Posterior cingulate gyrus (tissue), 11 donors: ENCODE data around the gene BCO2.
"Not testable (repeated sequence)": the region's sequence is repeated elsewhere in the genome, so short reads cannot be mapped to it uniquely, and the experiment has no call there.

Experiments used
- DNase-seq, 10 donors: peaks; one replicate each; pipeline versions ENCODE4 v3.0.0 to v3.0.0-alpha.2; 2020 to 2021; ENCODE audit warnings: mixed read lengths in 3 of 10
- intact Hi-C: fragments of 100-400 bp; cut with DNase I; formaldehyde crosslinking; loops from one replicate; pipeline ENCODE4 v1.15.1; 2023

The BCO2 gene

GRCh38 chr11:112174789-112175598 is at the start of gene BCO2:
BCO2 (plus strand) TSS chr11:112175512; CDS start chr11:112175602, 90 bp downstream.
- intact Hi-C loops, result loop anchor here (2.0 kb wide), 1 partner anchor 62 kb away; no protein-coding TSS in a partner anchor
- DNase-seq, result peak; percentile 44 to 94 (median 78)

GRCh38 chr11:112127056-112127455 is 48.3 kb upstream of the BCO2 start:
- DNase-seq, result no peak
- intact Hi-C loops, result no loop called here

- intact Hi-C loops, result no loop called here
Observed at GRCh38 chr11:112128483-112129121, 46.7 kb upstream of the BCO2 start.

GRCh38 chr11:112129656-112130055 is 45.7 kb upstream of the BCO2 start:
- no peak for DNase-seq
- intact Hi-C loops, result no loop called here

More at GRCh38 chr11:112128483-112129121, 46.7 kb upstream of the BCO2 start:
- peak in 7 of 10 donors; percentile 46 to 88 (median 52) for DNase-seq

- DNase-seq, result no peak
- intact Hi-C loops, result no loop called here
Observed at GRCh38 chr11:112132737-112133136, 42.6 kb upstream of the BCO2 start.

GRCh38 chr11:112134473-112134872 is 40.8 kb upstream of the BCO2 start:
- intact Hi-C loops, result no loop called here
- no peak for DNase-seq

GRCh38 chr11:112143597-112143996 is 31.7 kb upstream of the BCO2 start:
- intact Hi-C loops, result no loop called here
- DNase-seq, result no peak

GRCh38 chr11:112150517-112150916 is 24.8 kb upstream of the BCO2 start:
- DNase-seq, result peak in 1 of 10 donors; percentile 21
- intact Hi-C loops, result no loop called here

- intact Hi-C loops, result no loop called here
- DNase-seq, result no peak
Observed at GRCh38 chr11:112156153-112156955, 19.0 kb upstream of the BCO2 start.

- no peak for DNase-seq
- intact Hi-C loops, result no loop called here
Observed at GRCh38 chr11:112156956-112157766, 18.2 kb upstream of the BCO2 start.

GRCh38 chr11:112159098-112160065 is 15.9 kb upstream of the BCO2 start:
- intact Hi-C loops, result no loop called here

GRCh38 chr11:112160091-112160848 is 15.0 kb upstream of the BCO2 start:
- intact Hi-C loops, result no loop called here
- DNase-seq, result no peak

More at GRCh38 chr11:112159098-112160065, 15.9 kb upstream of the BCO2 start:
- no peak for DNase-seq

- intact Hi-C loops, result no loop called here
Observed at GRCh38 chr11:112161012-112161411, 14.3 kb upstream of the BCO2 start.

GRCh38 chr11:112162200-112162599 is 13.1 kb upstream of the BCO2 start:
- intact Hi-C loops, result not testable (repeated sequence)

More at GRCh38 chr11:112161012-112161411, 14.3 kb upstream of the BCO2 start:
- no peak for DNase-seq

GRCh38 chr11:112162761-112163546 is 12.4 kb upstream of the BCO2 start:
- intact Hi-C loops, result no loop called here
- DNase-seq, result no peak

More at GRCh38 chr11:112162200-112162599, 13.1 kb upstream of the BCO2 start:
- not testable (repeated sequence) for DNase-seq

GRCh38 chr11:112163875-112164685 is 11.2 kb upstream of the BCO2 start, which contains the start of gene IL18:
IL18 (minus strand) TSS chr11:112164094; CDS start chr11:112155053, 9,041 bp downstream.
- DNase-seq, result peak in 3 of 10 donors; percentile 14 to 82 (median 79)
- intact Hi-C loops, result no loop called here
